Osteoblast (primary cell): Measurements from ENCODE around the gene ZNF394. TPM values are rescaled to one million over a fixed set of nuclear protein-coding genes. Genes with fewer than 3 reads are reported as not detected.
"Not testable (repeated sequence)": the region's sequence is repeated elsewhere in the genome, so short reads cannot be mapped to it uniquely, and the experiment has no call there.

Source experiments
- DNase-seq: peaks from one replicate; pipeline ENCODE4 v3.0.0; 2011; ENCODE audit warnings: low spot score, mixed read lengths; ENCODE audit not compliant: insufficient read length; ENCODE audit errors: missing footprints
- H2AFZ ChIP-seq: 2 replicates; pipeline ENCODE4 v1.6.0; 2011; ENCODE audit warnings: mild to moderate bottlenecking, low read length
- H3K27ac ChIP-seq: 2 replicates; pipeline ENCODE4 v1.5.1; 2011; ENCODE audit warnings: mild to moderate bottlenecking, low read depth, low read length, moderate library complexity
- H3K27me3 ChIP-seq: 2 replicates; pipeline ENCODE4 v1.6.0; 2012; ENCODE audit warnings: mild to moderate bottlenecking, control low read depth, inconsistent platforms, low read length, moderate library complexity; ENCODE audit not compliant: insufficient read depth
- H3K36me3 ChIP-seq: 2 replicates; pipeline ENCODE4 v1.5.1; 2011; ENCODE audit warnings: mild to moderate bottlenecking, low read length, control low read depth, moderate library complexity; ENCODE audit not compliant: insufficient read depth
- H3K4me1 ChIP-seq: 2 replicates; pipeline ENCODE4 v1.5.1; 2011; ENCODE audit warnings: mild to moderate bottlenecking, low read length, control low read depth, moderate library complexity; ENCODE audit not compliant: insufficient read depth
- H3K4me2 ChIP-seq: 2 replicates; pipeline ENCODE4 v1.6.0; 2011; ENCODE audit warnings: mild to moderate bottlenecking, low read length; ENCODE audit not compliant: insufficient read depth
- H3K4me3 ChIP-seq: fragments of 200-600 bp; sonication (generic); 3 replicates; pipeline ENCODE4 v1.5.1; 2012; ENCODE audit warnings: mild to moderate bottlenecking, low read length, inconsistent platforms; ENCODE audit not compliant: insufficient read depth
- H3K79me2 ChIP-seq: 2 replicates; pipeline ENCODE4 v1.6.0; 2012; ENCODE audit warnings: mild to moderate bottlenecking, low read length, control low read depth, inconsistent platforms; ENCODE audit not compliant: insufficient read depth
- H3K9me3 ChIP-seq: 2 replicates; pipeline ENCODE4 v1.5.1; 2011; ENCODE audit warnings: low read depth, low read length, control low read depth
- H4K20me1 ChIP-seq: 2 replicates; pipeline ENCODE4 v1.6.0; 2012; ENCODE audit warnings: mild to moderate bottlenecking, low read length, control low read depth; ENCODE audit not compliant: insufficient read depth
- total RNA-seq: library from RNA; depleted of rRNA; stranded (reverse); fragments of >200 nt; gene quantifications from 2 replicates; pipeline ENCODE4 v1.2.3, GENCODE V29; 2012
- TF ChIP-seq, protein P1 (sequence below): IDR thresholded peaks from 2 replicates; pipeline ENCODE4 v1.5.1; 2011; ENCODE audit warnings: mild to moderate bottlenecking, low read depth, low read length, moderate library complexity; ENCODE audit errors: extremely low read depth

ZNF394 gene
- total RNA-seq, 1 donor = 34.7 TPM

DNA sequence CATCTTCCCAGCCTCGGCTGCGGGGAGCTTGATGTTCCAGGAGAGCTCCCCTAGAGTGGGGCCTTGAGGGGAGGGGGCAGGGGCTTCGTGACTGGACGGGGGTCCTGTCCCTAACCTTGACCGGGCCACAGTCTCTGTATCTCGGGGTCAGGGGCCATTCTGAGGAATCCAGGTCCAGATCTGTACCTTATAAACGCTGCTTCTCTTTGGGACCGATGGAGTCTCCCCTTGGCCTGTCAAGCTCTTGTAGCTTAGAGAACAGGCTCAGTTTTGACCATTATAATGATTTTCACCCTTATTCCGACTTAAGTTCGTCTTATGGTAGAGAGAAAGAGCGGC, 5.2 kb upstream of the ZNF394 start:
- Histone ChIP-seq H2AFZ (peak overlapping the region; percentile 99), H3K9me3 (no peaks in the 10 kb centered on the region), H3K27me3 (no peaks in the 10 kb centered on the region), H3K27ac (peak overlapping the region; percentile 98), H3K36me3 (peaks cover 5% of the 10 kb centered on the region), H4K20me1 (no peaks in the 10 kb centered on the region), H3K79me2 (peaks cover 57% of the 10 kb centered on the region), H3K4me2 (peak overlapping the region; percentile 92), H3K4me1 (peaks cover 15% of the 10 kb centered on the region), H3K4me3 (peak overlapping the region; percentile 93)
- DNase-seq = no peak
- TF ChIP-seq, protein P1, sequence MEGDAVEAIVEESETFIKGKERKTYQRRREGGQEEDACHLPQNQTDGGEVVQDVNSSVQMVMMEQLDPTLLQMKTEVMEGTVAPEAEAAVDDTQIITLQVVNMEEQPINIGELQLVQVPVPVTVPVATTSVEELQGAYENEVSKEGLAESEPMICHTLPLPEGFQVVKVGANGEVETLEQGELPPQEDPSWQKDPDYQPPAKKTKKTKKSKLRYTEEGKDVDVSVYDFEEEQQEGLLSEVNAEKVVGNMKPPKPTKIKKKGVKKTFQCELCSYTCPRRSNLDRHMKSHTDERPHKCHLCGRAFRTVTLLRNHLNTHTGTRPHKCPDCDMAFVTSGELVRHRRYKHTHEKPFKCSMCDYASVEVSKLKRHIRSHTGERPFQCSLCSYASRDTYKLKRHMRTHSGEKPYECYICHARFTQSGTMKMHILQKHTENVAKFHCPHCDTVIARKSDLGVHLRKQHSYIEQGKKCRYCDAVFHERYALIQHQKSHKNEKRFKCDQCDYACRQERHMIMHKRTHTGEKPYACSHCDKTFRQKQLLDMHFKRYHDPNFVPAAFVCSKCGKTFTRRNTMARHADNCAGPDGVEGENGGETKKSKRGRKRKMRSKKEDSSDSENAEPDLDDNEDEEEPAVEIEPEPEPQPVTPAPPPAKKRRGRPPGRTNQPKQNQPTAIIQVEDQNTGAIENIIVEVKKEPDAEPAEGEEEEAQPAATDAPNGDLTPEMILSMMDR = no peak

DNA sequence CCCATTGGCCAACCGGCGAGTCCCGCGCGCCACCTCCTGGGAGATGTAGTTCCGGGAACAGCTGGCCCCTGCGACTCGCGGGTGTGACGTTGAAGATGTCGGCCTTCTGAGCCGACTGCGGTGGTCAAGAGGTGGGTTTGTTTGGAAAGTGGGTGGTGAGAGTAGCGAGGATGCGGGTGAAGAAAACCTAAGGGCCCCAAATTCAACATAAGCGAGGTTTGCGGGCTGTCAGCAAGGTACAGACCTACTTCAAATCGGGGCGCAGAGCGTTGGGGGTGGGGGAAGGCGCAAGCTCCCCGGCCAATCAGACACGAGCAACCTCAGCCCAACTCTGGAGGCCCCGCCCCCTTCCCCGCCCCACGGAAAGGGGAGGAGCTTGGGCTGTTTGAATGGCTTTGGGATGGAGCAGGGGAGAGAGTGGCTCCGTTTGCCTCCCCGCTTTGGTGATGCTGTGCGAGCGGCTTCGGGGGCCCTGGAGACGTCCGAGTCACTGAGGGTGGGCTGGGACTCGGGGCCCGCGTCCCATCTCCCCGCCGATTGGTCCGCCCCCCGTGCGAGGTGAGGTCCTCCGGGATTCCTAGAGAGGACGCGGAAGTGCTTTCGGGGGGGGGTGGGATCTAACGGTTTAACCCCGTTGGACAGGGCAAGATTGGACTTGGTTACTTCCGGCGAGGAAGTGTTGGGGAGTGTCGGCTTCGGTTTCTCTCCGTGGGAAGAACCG, 4.7 kb upstream of the ZNF394 start, which contains the start of gene ZKSCAN5:
TSS of gene ZKSCAN5 (plus strand) at position 60 of the 721 bp plus-strand sequence. CDS start 1,383 bp downstream, outside the sequence.
- no peaks in the 10 kb centered on the region for H3K9me3 ChIP-seq
- peak within 1 kb of the TSS; percentile 98 for H3K27ac ChIP-seq
- DNase-seq = peak; percentile 98
- H4K20me1 ChIP-seq = no peaks in the 10 kb centered on the region
- H3K4me3 ChIP-seq = peak within 1 kb of the TSS; percentile 93
- TF ChIP-seq, protein P1 = no peak
- peaks cover 15% of the 10 kb centered on the region for H3K4me1 ChIP-seq
- peak within 1 kb of the TSS; percentile 92 for H3K4me2 ChIP-seq
- H3K36me3 ChIP-seq = peaks cover under 1% of the 10 kb centered on the region
- H3K27me3 ChIP-seq = no peaks in the 10 kb centered on the region
- H3K79me2 ChIP-seq = peaks cover 58% of the 10 kb centered on the region
- H2AFZ ChIP-seq = peak within 1 kb of the TSS; percentile 99

DNA sequence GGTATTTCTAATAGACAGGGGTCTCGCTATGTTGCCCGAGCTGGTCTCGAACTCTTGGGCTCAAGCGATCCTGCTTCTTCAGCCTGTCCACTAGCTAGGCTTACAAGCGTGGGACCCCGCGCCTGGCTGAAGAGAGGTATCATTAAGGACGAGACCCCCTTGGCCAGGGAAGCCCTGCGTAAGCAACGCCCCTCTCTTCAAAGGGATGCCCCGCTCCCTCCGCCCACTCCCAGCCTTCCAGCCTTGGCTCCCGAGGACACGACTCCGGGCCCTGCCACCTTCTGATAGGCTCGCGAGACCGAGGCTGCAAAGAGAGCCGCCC, 4.2 kb upstream of the ZNF394 start:
- Histone ChIP-seq H4K20me1 (peaks cover 4% of the 10 kb centered on the region), H3K4me3 (peak overlapping the region; percentile 93), H3K9me3 (no peaks in the 10 kb centered on the region), H3K79me2 (peaks cover 58% of the 10 kb centered on the region), H3K36me3 (no peaks in the 10 kb centered on the region), H3K4me2 (peak overlapping the region; percentile 92), H3K27ac (peak overlapping the region; percentile 98), H2AFZ (peak overlapping the region; percentile 99), H3K4me1 (peaks cover 15% of the 10 kb centered on the region), H3K27me3 (no peaks in the 10 kb centered on the region)
- peak; percentile 99 for DNase-seq
- TF ChIP-seq, protein P1 = no peak

- H3K4me3 ChIP-seq = peak overlapping the region; percentile 97
- peaks cover 10% of the 10 kb centered on the region for H3K36me3 ChIP-seq
- H3K4me1 ChIP-seq = peaks cover 19% of the 10 kb centered on the region
- H3K79me2 ChIP-seq = peaks cover 63% of the 10 kb centered on the region
- not testable (repeated sequence) for DNase-seq, H3K27me3 ChIP-seq, H3K9me3 ChIP-seq, H3K27ac ChIP-seq, H2AFZ ChIP-seq
- H3K4me2 ChIP-seq = peak overlapping the region; percentile 99
- peaks cover 17% of the 10 kb centered on the region for H4K20me1 ChIP-seq
These were observed 1.2 kb upstream of the ZNF394 start for GRCh38 chr7:99501236-99501635.
